DMS79 treated with DMSO at 0.1 percent for 48 hours (cell line): ENCODE measurements around the gene RPS18.
A peak's percentile ranks its signal among the peaks of the same experiment; 100 is the strongest.
"Not testable (repeated sequence)": the region's sequence is repeated elsewhere in the genome, so short reads cannot be mapped to it uniquely, and the experiment has no call there.

Experiments used
- DNase-seq: peaks from one replicate; lab custom pipeline; 2025; lab: John Stamatoyannopoulos, UW

RPS18 gene

GRCh38 chr6:33271468-33272274, at the start of gene RPS18, which contains the start of gene VPS52:
TSS of gene RPS18 (plus strand) at chr6:33272075. CDS start at chr6:33272120, 45 bp downstream.
TSS of gene VPS52 (minus strand) at chr6:33271876. CDS start at chr6:33271675, 201 bp downstream.
- DNase-seq, result peak; percentile 97

GRCh38 chr6:33226503-33227120, 45.3 kb upstream of the RPS18 start:
- DNase-seq, result not testable (repeated sequence)

GRCh38 chr6:33235221-33235634, 36.6 kb upstream of the RPS18 start:
- DNase-seq, result peak; percentile 64

GRCh38 chr6:33236328-33236727, 35.5 kb upstream of the RPS18 start:
- DNase-seq, result no peak

- DNase-seq, result no peak
These were observed 35.0 kb upstream of the RPS18 start for GRCh38 chr6:33236852-33237251.

GRCh38 chr6:33237741-33238140, 34.1 kb upstream of the RPS18 start:
- DNase-seq, result no peak

GRCh38 chr6:33241968-33242367, 29.9 kb upstream of the RPS18 start:
- DNase-seq, result no peak

- no peak for DNase-seq
These were observed 28.4 kb upstream of the RPS18 start for GRCh38 chr6:33243476-33243875.

- DNase-seq, result peak; percentile 80
These were observed 23.8 kb upstream of the RPS18 start for GRCh38 chr6:33247977-33248642.

GRCh38 chr6:33248643-33248931, 23.3 kb upstream of the RPS18 start:
- DNase-seq, result peak; percentile 61

- peak; percentile 98 for DNase-seq
These were observed 22.7 kb upstream of the RPS18 start for GRCh38 chr6:33248932-33249731.

- DNase-seq, result no peak
These were observed 21.9 kb upstream of the RPS18 start for GRCh38 chr6:33249732-33250630.

- no peak for DNase-seq
These were observed 21.1 kb upstream of the RPS18 start for GRCh38 chr6:33250731-33251130.

- DNase-seq, result no peak
These were observed 20.4 kb upstream of the RPS18 start for GRCh38 chr6:33251395-33252012.

- no peak for DNase-seq
These were observed 19.1 kb upstream of the RPS18 start for GRCh38 chr6:33252759-33253158.

GRCh38 chr6:33254591-33254990, 17.3 kb upstream of the RPS18 start:
- no peak for DNase-seq

GRCh38 chr6:33259032-33259431, 12.8 kb upstream of the RPS18 start:
- DNase-seq, result no peak

GRCh38 chr6:33262490-33262889, 9.4 kb upstream of the RPS18 start:
- not testable (repeated sequence) for DNase-seq

- DNase-seq, result no peak
These were observed 7.9 kb upstream of the RPS18 start for GRCh38 chr6:33264015-33264414.

- peak; percentile 61 for DNase-seq
These were observed 783 bp upstream of the RPS18 start for GRCh38 chr6:33271117-33271467.
